SK-N-MC (cell line): ENCODE measurements around the gene ZNF774.

Source experiments
- EZH2 ChIP-seq: fragments of 200-600 bp; sonication (generic); IDR thresholded peaks from one replicate; pipeline ENCODE4 v1.6.1; 2017; ENCODE audit warnings: antibody characterized with exemption
- POLR2AphosphoS5 ChIP-seq: IDR thresholded peaks from 2 replicates; pipeline ENCODE4 v1.6.1; 2012; ENCODE audit warnings: mild to moderate bottlenecking, low read depth, low read length, borderline replicate concordance

GRCh38 chr15:90394074-90394473, 42.0 kb downstream of the ZNF774 start:
- TF ChIP-seq EZH2 (no peak), POLR2AphosphoS5 (no peak)
